ENCODE measurements around the gene MORN1. TPM values are rescaled to one million over a fixed set of nuclear protein-coding genes. Genes with fewer than 3 reads are reported as not detected.

The MORN1 gene
- total RNA-seq, 1 donor from 2014 or later: 10.8 TPM

DNA sequence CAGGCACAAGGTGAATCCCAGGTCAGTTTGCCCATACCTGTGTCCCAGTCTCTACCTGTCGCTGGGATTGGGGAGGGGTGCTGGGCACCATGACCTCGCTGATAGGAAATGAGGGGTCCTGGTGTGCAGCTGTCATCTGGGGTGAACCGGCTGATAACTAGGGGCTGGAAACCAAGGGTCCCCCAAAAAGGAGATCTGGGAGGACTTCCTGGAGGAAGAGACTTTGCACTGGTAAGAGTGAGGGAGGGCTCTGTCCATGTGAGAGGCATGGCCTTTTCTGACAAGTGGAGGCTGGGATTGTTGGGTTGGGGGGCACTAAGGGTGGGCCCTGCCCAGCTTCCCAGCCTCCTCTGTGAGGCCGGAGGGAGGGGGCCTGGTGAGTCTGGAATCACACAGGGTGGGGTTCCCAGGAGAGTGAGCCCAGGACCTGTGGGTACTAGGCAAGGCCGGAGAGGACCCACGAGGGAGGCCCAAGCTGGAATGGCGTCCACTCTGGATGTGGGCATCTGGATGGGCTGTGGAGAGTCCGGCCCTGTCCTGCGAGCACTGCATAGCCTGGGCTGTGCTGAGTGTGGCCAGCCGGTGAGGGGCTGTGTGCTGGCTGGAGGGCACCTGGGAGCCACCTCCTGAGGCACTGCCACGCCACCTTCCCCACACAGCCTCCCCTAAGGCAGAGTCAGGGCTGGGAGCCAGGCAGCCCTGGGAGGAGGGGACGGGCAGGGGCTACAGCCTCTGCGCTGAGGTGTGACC is 25.9 kb upstream of the MORN1 start:
- TF ChIP-seq, protein P1, sequence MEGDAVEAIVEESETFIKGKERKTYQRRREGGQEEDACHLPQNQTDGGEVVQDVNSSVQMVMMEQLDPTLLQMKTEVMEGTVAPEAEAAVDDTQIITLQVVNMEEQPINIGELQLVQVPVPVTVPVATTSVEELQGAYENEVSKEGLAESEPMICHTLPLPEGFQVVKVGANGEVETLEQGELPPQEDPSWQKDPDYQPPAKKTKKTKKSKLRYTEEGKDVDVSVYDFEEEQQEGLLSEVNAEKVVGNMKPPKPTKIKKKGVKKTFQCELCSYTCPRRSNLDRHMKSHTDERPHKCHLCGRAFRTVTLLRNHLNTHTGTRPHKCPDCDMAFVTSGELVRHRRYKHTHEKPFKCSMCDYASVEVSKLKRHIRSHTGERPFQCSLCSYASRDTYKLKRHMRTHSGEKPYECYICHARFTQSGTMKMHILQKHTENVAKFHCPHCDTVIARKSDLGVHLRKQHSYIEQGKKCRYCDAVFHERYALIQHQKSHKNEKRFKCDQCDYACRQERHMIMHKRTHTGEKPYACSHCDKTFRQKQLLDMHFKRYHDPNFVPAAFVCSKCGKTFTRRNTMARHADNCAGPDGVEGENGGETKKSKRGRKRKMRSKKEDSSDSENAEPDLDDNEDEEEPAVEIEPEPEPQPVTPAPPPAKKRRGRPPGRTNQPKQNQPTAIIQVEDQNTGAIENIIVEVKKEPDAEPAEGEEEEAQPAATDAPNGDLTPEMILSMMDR (IDR thresholded peaks at IDR 0.05; ENCODE audit: partially characterized antibody, unreplicated experiment): no peak
- H3K27me3 Mint-ChIP-seq (ENCODE audit: unreplicated experiment): peaks cover 4% of the 10 kb centered on the region
- H3K9me3 Mint-ChIP-seq (ENCODE audit: unreplicated experiment): peaks cover 3% of the 10 kb centered on the region
- H3K4me3 Mint-ChIP-seq (ENCODE audit: unreplicated experiment): no peak overlapping the region
- no peak for DNase-seq
- peaks cover 12% of the 10 kb centered on the region for H3K4me1 Mint-ChIP-seq (ENCODE audit: low read depth, unreplicated experiment)
- no peaks in the 10 kb centered on the region for H3K36me3 Mint-ChIP-seq (ENCODE audit: unreplicated experiment)
- no peak overlapping the region for H3K27ac Mint-ChIP-seq (ENCODE audit: unreplicated experiment)

DNA sequence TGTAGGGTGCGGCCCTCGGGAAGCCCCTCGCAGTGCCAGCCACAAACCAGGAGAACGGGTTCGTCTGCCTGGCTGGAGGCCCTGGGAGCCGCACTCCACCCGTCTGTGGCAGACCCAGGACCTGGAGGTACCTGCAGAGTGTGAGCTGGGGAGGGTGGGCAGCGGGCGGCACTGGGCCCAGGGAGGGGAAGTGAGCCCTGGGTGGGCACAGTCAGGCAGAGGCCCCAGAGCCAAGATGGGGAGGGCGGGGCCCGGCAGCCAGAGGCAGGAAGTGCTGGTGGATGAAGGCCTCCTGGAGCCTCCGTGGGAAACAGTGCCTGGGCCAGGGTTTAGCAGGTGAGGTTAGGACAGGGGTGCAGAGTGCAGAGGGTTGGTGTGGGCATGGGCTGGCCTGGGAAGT is 25.0 kb upstream of the MORN1 start:
- Mint-ChIP-seq H3K9me3 (ENCODE audit: unreplicated experiment) (peaks cover 1% of the 10 kb centered on the region), H3K27ac (ENCODE audit: unreplicated experiment) (no peak overlapping the region), H3K4me3 (ENCODE audit: unreplicated experiment) (no peak overlapping the region), H3K4me1 (ENCODE audit: low read depth, unreplicated experiment) (peaks cover 12% of the 10 kb centered on the region), H3K27me3 (ENCODE audit: unreplicated experiment) (peaks cover 6% of the 10 kb centered on the region), H3K36me3 (ENCODE audit: unreplicated experiment) (no peaks in the 10 kb centered on the region)
- TF ChIP-seq, protein P1 (IDR thresholded peaks at IDR 0.05; ENCODE audit: partially characterized antibody, unreplicated experiment): no peak
- no peak for DNase-seq

DNA sequence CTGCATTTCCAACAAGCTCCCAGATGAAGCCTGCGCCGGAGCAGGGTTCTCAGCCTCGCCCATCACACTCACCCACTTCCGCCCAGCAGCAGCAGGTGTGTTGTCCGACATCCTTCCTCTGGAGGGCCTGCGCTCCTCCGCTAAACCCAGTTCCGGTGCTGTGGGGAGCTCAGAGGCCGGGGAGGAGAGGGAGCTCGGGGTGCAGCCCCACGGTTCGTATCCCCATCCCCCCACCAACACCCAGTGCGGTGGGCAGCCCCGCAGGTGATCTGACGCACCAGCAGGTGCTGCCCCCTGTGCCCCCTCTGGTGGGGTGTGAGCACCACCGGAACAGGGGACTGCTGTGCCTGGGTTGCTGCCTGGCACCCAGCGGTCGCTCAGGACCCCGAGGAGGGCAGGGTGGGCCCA is 24.5 kb upstream of the MORN1 start:
- DNase-seq: no peak
- Mint-ChIP-seq H3K4me3 (ENCODE audit: unreplicated experiment) (no peak overlapping the region), H3K4me1 (ENCODE audit: low read depth, unreplicated experiment) (peaks cover 12% of the 10 kb centered on the region), H3K27ac (ENCODE audit: unreplicated experiment) (no peak overlapping the region), H3K36me3 (ENCODE audit: unreplicated experiment) (no peaks in the 10 kb centered on the region), H3K9me3 (ENCODE audit: unreplicated experiment) (peaks cover 3% of the 10 kb centered on the region), H3K27me3 (ENCODE audit: unreplicated experiment) (peaks cover 6% of the 10 kb centered on the region)
- TF ChIP-seq, protein P1 (IDR thresholded peaks at IDR 0.05; ENCODE audit: partially characterized antibody, unreplicated experiment): no peak

DNA sequence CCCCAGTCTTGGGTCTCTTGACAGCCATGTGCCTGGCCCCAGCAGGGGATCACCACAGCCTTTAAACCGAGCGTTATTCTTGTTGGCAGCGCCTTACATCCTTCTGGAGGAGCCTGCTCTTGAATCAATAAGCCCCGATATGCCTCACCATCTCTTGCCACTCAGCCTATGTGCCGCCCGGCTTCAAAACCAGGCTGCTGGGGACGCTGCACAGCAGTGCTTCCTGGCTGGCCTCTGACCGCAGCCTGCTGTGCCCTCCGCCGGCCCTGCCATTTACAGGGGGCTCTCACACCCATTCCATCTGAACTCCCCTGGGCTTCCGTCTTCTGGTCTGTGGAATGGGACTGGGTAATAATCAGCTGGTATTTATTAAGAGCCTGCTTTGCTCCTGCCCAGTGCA is 24.0 kb upstream of the MORN1 start:
- no peak for DNase-seq
- H3K4me1 Mint-ChIP-seq (ENCODE audit: low read depth, unreplicated experiment): peaks cover 12% of the 10 kb centered on the region
- H3K4me3 Mint-ChIP-seq (ENCODE audit: unreplicated experiment): no peak overlapping the region
- peaks cover 3% of the 10 kb centered on the region for H3K9me3 Mint-ChIP-seq (ENCODE audit: unreplicated experiment)
- TF ChIP-seq, protein P1 (IDR thresholded peaks at IDR 0.05; ENCODE audit: partially characterized antibody, unreplicated experiment): no peak
- H3K36me3 Mint-ChIP-seq (ENCODE audit: unreplicated experiment): no peaks in the 10 kb centered on the region
- peaks cover 8% of the 10 kb centered on the region for H3K27me3 Mint-ChIP-seq (ENCODE audit: unreplicated experiment)
- H3K27ac Mint-ChIP-seq (ENCODE audit: unreplicated experiment): no peak overlapping the region

DNA sequence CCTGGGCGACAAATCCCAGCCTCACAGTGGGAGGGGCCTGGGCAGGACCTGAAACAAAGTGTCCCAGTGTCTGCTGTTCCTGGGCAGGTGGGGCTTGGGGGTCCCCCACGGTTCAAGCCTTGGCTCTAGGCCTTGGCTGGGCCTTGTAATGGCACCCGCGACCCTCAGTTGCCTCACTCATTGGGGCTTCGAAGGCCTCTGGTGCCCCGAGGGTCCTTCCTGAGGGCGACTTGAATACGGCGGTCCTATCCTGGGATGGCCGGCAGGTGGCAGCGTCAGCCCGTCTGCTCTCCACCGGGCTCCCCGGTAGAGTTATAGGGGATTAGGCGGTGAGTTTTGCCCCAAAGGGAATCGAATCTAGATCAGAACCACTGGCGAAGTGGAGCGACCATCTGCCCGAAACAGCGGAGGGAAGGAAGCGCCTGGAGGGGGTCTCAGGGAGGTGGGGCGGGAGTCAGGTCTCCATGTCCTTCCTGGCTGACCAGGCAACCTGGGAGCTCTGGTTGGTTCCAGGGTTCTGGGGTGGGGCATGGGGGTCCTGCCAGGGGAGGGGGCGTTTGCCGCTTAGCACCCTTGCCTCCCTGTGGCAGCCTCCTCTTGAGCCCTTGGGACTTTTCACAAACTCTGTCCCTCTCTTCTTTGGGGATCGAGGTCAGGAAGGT is 23.1 kb upstream of the MORN1 start:
- TF ChIP-seq, protein P1 (IDR thresholded peaks at IDR 0.05; ENCODE audit: partially characterized antibody, unreplicated experiment): peak; percentile 88
- H3K36me3 Mint-ChIP-seq (ENCODE audit: unreplicated experiment): no peaks in the 10 kb centered on the region
- H3K9me3 Mint-ChIP-seq (ENCODE audit: unreplicated experiment): peaks cover 3% of the 10 kb centered on the region
- peaks cover 10% of the 10 kb centered on the region for H3K27me3 Mint-ChIP-seq (ENCODE audit: unreplicated experiment)
- DNase-seq: peak; percentile 89
- H3K4me1 Mint-ChIP-seq (ENCODE audit: low read depth, unreplicated experiment): peaks cover 12% of the 10 kb centered on the region
- peak overlapping the region; percentile 59 for H3K27ac Mint-ChIP-seq (ENCODE audit: unreplicated experiment)
- H3K4me3 Mint-ChIP-seq (ENCODE audit: unreplicated experiment): peak overlapping the region; percentile 60
